Measurements from ENCODE around the gene CFAP90. TPM values are rescaled to one million over a fixed set of nuclear protein-coding genes. Genes with fewer than 3 reads are reported as not detected.

CFAP90 gene
- total RNA-seq, 1 experiment from 2014 or later, result 0.69 TPM

DNA sequence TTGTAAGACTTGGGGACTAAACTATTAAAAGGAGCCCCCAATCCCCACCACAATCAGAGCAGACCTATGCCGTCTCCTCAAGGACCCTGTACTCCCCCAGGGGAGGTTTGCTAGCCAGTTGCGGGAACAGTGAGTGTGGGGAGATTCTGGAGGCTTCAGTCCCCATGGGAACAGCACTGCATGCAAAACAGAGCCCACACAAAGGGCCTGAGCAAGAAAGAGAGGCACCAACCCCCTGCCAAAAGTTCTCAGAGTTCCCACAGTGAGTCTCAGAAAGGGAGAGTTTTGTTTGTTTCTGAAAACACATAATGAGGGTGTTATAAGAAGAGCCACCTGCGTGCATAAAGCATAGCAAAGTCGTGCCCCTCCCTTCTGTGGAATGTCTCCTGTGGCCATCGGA, 56.6 kb downstream of the CFAP90 start:
- TF ChIP-seq CTCF (IDR thresholded peaks at IDR 0.05), result no peak
- no peak for TF ChIP-seq SIN3A (IDR thresholded peaks at IDR 0.05; ENCODE audit: borderline replicate concordance, insufficient read depth, low read depth, low read length)
- no peak for TF ChIP-seq POLR2AphosphoS5 (IDR thresholded peaks at IDR 0.05; ENCODE audit: low read depth, low read length)
- TF ChIP-seq, protein P1, sequence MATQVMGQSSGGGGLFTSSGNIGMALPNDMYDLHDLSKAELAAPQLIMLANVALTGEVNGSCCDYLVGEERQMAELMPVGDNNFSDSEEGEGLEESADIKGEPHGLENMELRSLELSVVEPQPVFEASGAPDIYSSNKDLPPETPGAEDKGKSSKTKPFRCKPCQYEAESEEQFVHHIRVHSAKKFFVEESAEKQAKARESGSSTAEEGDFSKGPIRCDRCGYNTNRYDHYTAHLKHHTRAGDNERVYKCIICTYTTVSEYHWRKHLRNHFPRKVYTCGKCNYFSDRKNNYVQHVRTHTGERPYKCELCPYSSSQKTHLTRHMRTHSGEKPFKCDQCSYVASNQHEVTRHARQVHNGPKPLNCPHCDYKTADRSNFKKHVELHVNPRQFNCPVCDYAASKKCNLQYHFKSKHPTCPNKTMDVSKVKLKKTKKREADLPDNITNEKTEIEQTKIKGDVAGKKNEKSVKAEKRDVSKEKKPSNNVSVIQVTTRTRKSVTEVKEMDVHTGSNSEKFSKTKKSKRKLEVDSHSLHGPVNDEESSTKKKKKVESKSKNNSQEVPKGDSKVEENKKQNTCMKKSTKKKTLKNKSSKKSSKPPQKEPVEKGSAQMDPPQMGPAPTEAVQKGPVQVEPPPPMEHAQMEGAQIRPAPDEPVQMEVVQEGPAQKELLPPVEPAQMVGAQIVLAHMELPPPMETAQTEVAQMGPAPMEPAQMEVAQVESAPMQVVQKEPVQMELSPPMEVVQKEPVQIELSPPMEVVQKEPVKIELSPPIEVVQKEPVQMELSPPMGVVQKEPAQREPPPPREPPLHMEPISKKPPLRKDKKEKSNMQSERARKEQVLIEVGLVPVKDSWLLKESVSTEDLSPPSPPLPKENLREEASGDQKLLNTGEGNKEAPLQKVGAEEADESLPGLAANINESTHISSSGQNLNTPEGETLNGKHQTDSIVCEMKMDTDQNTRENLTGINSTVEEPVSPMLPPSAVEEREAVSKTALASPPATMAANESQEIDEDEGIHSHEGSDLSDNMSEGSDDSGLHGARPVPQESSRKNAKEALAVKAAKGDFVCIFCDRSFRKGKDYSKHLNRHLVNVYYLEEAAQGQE (IDR thresholded peaks at IDR 0.05; ENCODE audit: insufficient read depth in 1 of 2, low read depth in 2 of 2, low read length in 1 of 2), result no peak
- no peak for TF ChIP-seq TCF7L2 (IDR thresholded peaks at IDR 0.05; ENCODE audit: low read depth, low read length)
- intact Hi-C loops (cut with micrococcal nuclease; ENCODE audit: unreplicated experiment), result no loop called here
- H3K9me3 ChIP-seq (ENCODE audit: control insufficient read depth, insufficient read depth, low read depth, low read length), result no peaks in the 10 kb centered on the region
- H3K27ac ChIP-seq (ENCODE audit: low read length), result no peak overlapping the region
- in situ Hi-C loops (cut with HindIII; ENCODE audit: low pct_unique_long_range_greater_than_20kb, low sequenced_read_pairs), result no loop called here
- H3K36me3 ChIP-seq (ENCODE audit: control insufficient read depth, insufficient read depth, low read length), result no peaks in the 10 kb centered on the region
- no peaks in the 10 kb centered on the region; the same call in 1 of the 2 replicates for H3K27me3 ChIP-seq (ENCODE audit: control insufficient read depth, insufficient read depth, low read length)
- H3K4me1 ChIP-seq (ENCODE audit: control insufficient read depth, insufficient read depth, low read length), result no peaks in the 10 kb centered on the region
- ChIA-PET POLR2A (no interaction called here), CTCF (no interaction called here)
- ATAC-seq, result no peak
- no peak for DNase-seq (ENCODE audit: low read depth, low spot score)
- no TSS peak for BruUV-seq (replicated peaks)
- H3K4me3 ChIP-seq (ENCODE audit: low read depth in 2 of 2, low read length in 2 of 2), result no peak overlapping the region

DNA sequence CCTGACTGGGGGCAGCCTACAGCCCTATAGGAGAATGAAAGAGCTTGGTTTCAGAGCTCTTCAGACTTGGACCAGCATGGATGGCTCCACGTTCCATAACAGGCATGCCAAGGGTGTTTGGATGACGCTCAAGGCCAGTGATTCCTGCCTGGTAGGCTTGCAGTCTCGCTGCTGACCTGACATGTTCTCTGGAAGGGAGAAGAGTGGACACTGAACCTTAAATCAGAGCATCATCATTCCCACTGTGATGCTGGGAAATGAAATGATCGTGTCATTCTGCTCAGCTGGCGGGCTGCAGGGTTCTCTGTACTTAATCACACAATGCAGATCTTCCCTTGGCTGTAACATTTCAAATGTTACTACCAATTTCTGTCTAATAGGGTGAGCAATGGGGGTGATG, 57.0 kb downstream of the CFAP90 start:
- no peaks in the 10 kb centered on the region for H3K4me1 ChIP-seq (ENCODE audit: control insufficient read depth, insufficient read depth, low read length)
- no peak overlapping the region for H3K4me3 ChIP-seq (ENCODE audit: low read depth in 2 of 2, low read length in 2 of 2)
- no TSS peak for BruUV-seq (replicated peaks)
- no peaks in the 10 kb centered on the region; the same call in 1 of the 2 replicates for H3K27me3 ChIP-seq (ENCODE audit: control insufficient read depth, insufficient read depth, low read length)
- ChIA-PET POLR2A (no interaction called here), CTCF (no interaction called here)
- no peaks in the 10 kb centered on the region for H3K9me3 ChIP-seq (ENCODE audit: control insufficient read depth, insufficient read depth, low read depth, low read length)
- ATAC-seq (no peak), DNase-seq (ENCODE audit: low read depth, low spot score) (no peak)
- no peak overlapping the region for H3K27ac ChIP-seq (ENCODE audit: low read length)
- TF ChIP-seq CTCF (IDR thresholded peaks at IDR 0.05) (no peak), SIN3A (IDR thresholded peaks at IDR 0.05; ENCODE audit: borderline replicate concordance, insufficient read depth, low read depth, low read length) (no peak)
- TF ChIP-seq, protein P1 (IDR thresholded peaks at IDR 0.05; ENCODE audit: insufficient read depth in 1 of 2, low read depth in 2 of 2, low read length in 1 of 2), result no peak
- no peaks in the 10 kb centered on the region for H3K36me3 ChIP-seq (ENCODE audit: control insufficient read depth, insufficient read depth, low read length)
- in situ Hi-C loops (cut with HindIII; ENCODE audit: low pct_unique_long_range_greater_than_20kb, low sequenced_read_pairs), result no loop called here
- intact Hi-C loops (cut with micrococcal nuclease; ENCODE audit: unreplicated experiment), result no loop called here
